Activated CD4-positive, alpha-beta T cell treated with anti-CD3 and anti-CD28 coated beads, Interleukin-2, amount 50 U/mL, for 4 hours (primary cell): Measurements from ENCODE around the gene SACS.

Experiments used
- DNase-seq, 2 experiments: peaks; one replicate each; pipeline ENCODE4 v3.0.0-alpha.2; 2020

Gene SACS, protein sequence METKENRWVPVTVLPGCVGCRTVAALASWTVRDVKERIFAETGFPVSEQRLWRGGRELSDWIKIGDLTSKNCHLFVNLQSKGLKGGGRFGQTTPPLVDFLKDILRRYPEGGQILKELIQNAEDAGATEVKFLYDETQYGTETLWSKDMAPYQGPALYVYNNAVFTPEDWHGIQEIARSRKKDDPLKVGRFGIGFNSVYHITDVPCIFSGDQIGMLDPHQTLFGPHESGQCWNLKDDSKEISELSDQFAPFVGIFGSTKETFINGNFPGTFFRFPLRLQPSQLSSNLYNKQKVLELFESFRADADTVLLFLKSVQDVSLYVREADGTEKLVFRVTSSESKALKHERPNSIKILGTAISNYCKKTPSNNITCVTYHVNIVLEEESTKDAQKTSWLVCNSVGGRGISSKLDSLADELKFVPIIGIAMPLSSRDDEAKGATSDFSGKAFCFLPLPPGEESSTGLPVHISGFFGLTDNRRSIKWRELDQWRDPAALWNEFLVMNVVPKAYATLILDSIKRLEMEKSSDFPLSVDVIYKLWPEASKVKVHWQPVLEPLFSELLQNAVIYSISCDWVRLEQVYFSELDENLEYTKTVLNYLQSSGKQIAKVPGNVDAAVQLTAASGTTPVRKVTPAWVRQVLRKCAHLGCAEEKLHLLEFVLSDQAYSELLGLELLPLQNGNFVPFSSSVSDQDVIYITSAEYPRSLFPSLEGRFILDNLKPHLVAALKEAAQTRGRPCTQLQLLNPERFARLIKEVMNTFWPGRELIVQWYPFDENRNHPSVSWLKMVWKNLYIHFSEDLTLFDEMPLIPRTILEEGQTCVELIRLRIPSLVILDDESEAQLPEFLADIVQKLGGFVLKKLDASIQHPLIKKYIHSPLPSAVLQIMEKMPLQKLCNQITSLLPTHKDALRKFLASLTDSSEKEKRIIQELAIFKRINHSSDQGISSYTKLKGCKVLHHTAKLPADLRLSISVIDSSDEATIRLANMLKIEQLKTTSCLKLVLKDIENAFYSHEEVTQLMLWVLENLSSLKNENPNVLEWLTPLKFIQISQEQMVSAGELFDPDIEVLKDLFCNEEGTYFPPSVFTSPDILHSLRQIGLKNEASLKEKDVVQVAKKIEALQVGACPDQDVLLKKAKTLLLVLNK (N-terminal part only)

DNA sequence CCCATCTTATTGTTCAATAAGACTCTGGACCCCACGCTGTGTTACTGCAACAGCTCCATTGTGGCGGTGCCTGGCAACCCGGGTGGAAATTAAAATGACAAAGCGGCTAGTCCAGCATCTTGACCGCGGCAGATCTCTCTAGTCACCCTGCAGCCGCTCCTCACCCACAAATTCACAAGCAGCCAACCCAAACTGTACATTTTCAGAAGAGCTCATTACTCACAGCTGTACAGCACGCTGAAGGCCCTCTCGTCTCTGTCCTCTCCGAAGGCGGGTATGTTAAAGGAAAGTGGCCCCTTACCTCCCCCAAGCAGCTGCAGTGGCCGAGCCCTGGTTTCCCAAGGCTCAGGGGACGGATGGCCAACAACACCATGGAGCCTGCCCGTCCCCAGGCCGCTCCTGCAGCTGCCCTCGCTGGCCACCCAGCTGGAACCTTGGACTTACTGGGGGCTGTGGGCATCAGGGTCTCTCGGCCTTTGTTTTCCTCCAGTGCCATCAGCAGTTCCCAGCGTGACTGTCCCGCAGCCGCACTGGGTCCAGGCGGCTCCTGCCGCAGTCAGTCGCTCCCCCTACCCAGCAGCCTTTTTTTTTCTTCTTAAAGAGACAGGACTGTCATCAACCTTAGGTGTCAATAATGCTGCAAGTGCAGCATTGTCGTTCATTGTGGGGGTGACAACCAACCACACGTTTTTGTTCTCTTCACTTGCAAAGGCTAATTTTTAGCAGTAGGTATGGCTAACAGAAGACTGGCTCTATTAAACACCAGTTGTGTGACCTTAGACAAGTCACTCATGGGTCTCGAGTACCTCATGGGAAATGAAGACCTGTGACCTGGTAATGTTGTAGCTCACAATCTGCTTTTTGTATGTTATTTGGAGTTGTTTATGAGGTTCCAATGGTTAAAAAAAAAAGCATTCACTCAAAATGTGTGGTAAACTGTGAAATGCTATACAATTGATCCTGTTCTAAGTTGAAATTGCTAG, at the start of gene SACS:
SACS (minus strand) TSS at position 532 of the 983 bp plus-strand sequence. CDS start 22,463 bp downstream, outside the sequence.
- DNase-seq, result no peak

DNA sequence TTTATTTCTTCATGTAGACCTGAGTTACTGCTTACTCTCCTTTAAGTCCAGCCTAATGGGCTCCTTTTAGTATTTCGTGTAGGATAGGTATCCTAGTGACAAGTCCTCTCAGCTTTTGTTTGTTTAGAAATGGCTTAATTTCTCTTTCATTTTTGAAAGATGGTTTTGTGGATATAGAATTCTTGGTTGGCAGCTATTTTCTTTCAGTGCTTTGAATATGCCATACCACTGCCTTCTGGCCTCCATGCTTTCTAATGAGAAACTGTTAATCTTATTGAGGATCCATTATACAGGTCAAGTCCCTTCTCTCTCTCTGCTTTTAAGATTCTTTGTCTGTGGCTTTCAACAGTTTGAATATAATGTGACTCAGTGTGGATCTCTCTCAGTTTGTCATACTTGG, 46.8 kb upstream of the SACS start:
- DNase-seq, result no peak

DNA sequence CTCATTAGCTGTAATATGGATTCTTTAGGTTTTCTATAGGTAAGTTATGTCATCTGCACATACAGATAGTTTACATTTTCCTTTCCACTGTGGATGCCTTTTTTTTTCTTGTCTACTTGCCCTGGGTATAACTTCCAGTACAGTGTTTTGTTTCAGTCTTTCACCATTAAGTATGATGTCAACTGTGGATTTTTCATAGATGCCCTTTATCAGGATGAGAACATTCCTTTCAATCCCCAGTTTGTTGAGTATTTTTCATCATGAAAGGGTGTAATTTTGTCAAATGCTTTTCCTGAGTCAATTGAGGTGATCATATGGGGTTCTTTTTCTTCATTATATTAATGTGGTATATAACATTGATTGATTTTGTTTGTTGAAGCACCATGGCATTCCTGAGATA, 43.6 kb upstream of the SACS start:
- DNase-seq, result no peak

- DNase-seq, result no peak
Observed at GRCh38 chr13:23473221-23473620, 39.7 kb upstream of the SACS start.

GRCh38 chr13:23472189-23472588, 38.7 kb upstream of the SACS start:
- DNase-seq, result no peak

DNA sequence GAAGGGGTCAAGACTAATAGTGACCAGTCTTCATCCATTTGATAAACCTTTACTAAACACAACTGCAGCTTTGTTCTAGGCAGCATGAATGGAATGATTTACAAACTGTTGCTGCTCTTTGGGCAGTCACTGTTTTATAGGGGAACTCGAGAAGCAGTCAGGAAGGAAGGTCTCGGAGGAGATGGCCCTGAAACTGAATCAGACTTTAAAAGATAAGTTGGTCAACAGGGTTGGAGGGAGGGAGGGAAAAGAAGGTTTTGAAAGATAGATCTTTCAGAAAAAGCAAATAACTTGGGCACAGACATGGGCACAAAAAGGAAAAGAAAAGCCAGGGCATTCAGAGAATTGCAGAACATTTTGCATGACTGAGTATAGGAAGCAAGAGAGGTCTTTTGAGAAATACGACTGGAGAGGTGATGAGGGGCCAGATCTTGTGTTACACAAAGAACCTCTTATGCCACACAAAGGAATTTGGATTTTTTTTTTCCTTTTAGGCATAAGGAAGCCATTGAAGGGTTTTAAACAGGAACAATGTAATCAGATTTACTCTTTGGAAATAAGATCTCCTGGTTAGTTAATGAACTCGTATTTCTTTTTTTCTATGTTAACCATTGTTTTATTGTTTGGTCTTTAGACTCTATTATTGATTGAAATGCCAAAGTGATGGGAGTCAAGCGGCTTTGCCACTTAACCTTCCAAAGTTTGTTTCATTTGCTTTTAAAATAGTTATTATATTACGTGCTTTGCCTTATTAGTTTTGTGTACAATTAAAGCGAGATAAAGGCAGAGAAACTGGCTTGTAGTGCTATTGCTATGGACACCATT, 37.5 kb upstream of the SACS start:
- DNase-seq, result no peak

GRCh38 chr13:23469951-23470421, 36.5 kb upstream of the SACS start:
- no peak for DNase-seq

- no peak for DNase-seq
Observed at GRCh38 chr13:23468811-23469210, 35.3 kb upstream of the SACS start.

- no peak for DNase-seq
Observed at GRCh38 chr13:23467932-23468278, 34.4 kb upstream of the SACS start.

GRCh38 chr13:23467048-23467931, 33.8 kb upstream of the SACS start:
- no peak for DNase-seq

GRCh38 chr13:23466144-23467002, 32.9 kb upstream of the SACS start:
- peak; percentile 49 to 50 for DNase-seq

GRCh38 chr13:23463661-23464060, 30.2 kb upstream of the SACS start:
- no peak for DNase-seq

DNA sequence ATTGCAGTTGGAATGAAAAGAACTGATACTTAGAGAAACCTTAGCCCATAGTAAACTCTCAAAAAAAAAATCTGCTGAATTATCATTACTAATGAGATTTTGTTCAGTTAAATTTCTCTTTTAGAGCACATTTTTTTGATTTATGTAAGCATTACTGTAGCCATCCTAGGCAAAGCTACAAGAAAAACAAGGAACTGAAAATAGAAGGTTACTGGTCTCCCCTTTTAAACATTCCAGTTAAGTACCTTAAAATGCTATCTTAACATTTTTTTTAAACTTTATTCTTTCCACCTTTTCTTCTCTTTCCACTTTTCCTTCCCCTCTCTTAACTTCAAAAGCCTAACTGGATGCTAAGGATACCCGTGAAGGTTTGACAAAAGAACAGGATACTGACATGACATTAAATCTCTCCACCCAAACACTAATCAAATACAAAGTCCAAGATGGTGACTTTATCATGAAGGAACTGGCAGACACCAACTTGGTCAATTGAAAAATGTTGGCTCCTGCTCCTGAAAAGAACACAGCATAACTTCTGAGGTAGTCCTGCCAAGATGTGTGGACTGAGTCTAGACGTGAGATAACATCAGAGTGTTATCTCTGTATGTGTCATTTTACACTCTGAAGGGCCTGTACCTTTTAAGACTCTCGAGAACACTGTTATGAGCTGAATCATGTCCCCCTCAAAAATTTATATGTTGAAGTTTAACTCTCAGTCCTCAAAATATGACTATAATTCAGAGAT, 29.5 kb upstream of the SACS start:
- DNase-seq, result no peak

GRCh38 chr13:23461544-23461943, 28.0 kb upstream of the SACS start:
- DNase-seq, result no peak

DNA sequence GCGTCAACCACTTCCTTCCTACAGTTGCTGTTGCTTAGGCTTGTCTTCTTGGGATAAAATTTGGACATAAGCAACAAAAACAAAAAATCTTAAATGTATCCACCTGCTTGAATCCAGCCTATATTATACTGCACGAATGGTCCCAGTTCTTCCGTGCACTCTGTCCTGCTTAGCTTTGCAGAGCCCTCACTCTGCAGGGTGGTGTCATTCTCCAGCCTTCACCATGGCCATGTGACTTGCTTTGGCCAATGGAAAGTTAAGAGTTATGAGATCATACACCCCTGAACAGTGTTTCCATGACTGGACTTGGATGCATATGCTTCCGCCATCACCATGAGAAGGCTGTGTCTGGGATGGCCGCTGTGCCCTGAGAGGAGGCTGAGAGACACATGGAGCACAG, 27.4 kb upstream of the SACS start:
- DNase-seq, result no peak

DNA sequence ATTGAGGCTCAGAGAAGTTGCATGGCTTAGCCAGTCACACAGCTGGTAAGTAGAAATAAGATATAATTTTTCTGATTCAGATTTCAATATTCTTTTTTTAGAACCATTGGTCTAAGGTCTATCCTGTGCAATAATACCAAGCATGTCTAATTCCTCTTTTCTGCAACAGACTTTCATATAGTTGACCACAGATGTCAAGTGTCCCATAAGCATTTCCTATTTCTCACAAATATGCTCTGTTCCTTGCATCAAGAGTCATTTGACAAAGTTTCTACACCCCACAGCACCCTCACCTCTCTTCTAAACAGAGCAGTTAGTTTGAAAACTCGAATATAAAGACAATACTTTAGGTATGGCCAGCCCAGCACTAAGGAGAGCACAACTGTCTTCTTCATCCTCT, 26.8 kb upstream of the SACS start:
- no peak for DNase-seq

- no peak for DNase-seq
Observed at GRCh38 chr13:23458989-23459388, 25.5 kb upstream of the SACS start.
